Adrenal gland (tissue), 12 donors: ENCODE measurements around the gene SLC9A3. TPM values are rescaled to one million over a fixed set of nuclear protein-coding genes. Genes with fewer than 3 reads are reported as not detected.

Source experiments
- DNase-seq, 7 donors: peaks; one replicate each; pipeline ENCODE4 v3.0.0-alpha.2; 2019 to 2020
- H3K27ac ChIP-seq, 5 donors: fragments of 200-600 bp; sonication (generic) in 4 of 5; 1 replicate in 3 of 5; 2 replicates in 2 of 5; pipeline versions ENCODE4 v1.5.1 to v1.8.0; 2016 to 2020; ENCODE audit warnings: mild to moderate bottlenecking in 1 of 5
- H3K27me3 ChIP-seq: fragments of 200-600 bp; 2 replicates; pipeline ENCODE4 v1.8.0; 2021
- H3K36me3 ChIP-seq, 2 donors: fragments of 200-600 bp; replicated peaks in 1 of 2; 1 replicate in 1 of 2; 2 replicates in 1 of 2; pipeline versions ENCODE4 v1.5.1 to v1.8.0; 2018 to 2022
- H3K4me1 ChIP-seq, 2 donors: fragments of 200-600 bp; replicated peaks in 1 of 2; 1 replicate in 1 of 2; 2 replicates in 1 of 2; pipeline versions ENCODE4 v1.5.1 to v1.8.0; 2018 to 2021
- H3K4me3 ChIP-seq, 4 donors: fragments of 200-600 bp; sonication (generic) in 3 of 4; one replicate each; pipeline ENCODE4 v1.5.1; 2016 to 2018
- H3K9me3 ChIP-seq, 3 donors: fragments of 200-600 bp; sonication (generic) in 1 of 3; replicated peaks in 1 of 3; 1 replicate in 2 of 3; 2 replicates in 1 of 3; pipeline versions ENCODE4 v1.5.1 to v1.8.0; 2016 to 2021
- CTCF ChIP-seq, 6 experiments: fragments of 450-650 bp in 4 of 6; fragments of 200-600 bp in 2 of 6; sonication (generic) in 1 of 6; IDR thresholded peaks; 1 replicate in 5 of 6; 2 replicates in 1 of 6; pipeline versions ENCODE4 v1.5.1 to v1.8.0; 2016 to 2021; ENCODE audit warnings: antibody characterized with exemption in 6 of 6, mild to moderate bottlenecking in 2 of 6, moderate library complexity in 1 of 6
- POLR2A ChIP-seq, 2 donors: fragments of 450-650 bp; IDR thresholded peaks; one replicate each; pipeline ENCODE4 v1.6.1; 2017; ENCODE audit warnings: antibody characterized with exemption in 2 of 2, mild to moderate bottlenecking in 2 of 2, moderate library complexity in 1 of 2
- WGBS, 4 donors: extraction: QIAGEN DNeasy Blood & Tissue Kit in 2 of 4; methylation state at CpG; one replicate each; pipeline versions ENCODE4 v1.1.5 to v1.1.7; 2013 to 2017; 5-methylcytosine and 5-hydroxymethylcytosine counted together
- intact Hi-C, 2 donors: fragments of 100-400 bp; cut with DNase I; formaldehyde crosslinking; loops; one replicate each; pipeline versions ENCODE4 v1.14.1 to v1.15.0; 2022 to 2023
- polyA plus RNA-seq, 3 donors: library from polyadenylated mRNA; stranded (reverse); fragments of 200-250 nt in 2 of 3; fragments of 350-450 nt in 1 of 3; fragmentation: Illumina TruSeq in 1 of 3; extraction: RNeasy Lipid Tissue Mini Kit (QIAGEN cat#74804) in 1 of 3; gene quantifications; one replicate each; pipeline ENCODE4 v1.2.3, GENCODE V29; 2013 to 2014
- total RNA-seq, 9 donors: library from RNA; depleted of rRNA in 4 of 9; stranded (reverse); fragments of >200 nt in 4 of 9; fragments of 120-200 nt in 1 of 9; fragmentation: NEBNext Ultra II Directional in 1 of 9; extraction: Animal tissue kit (Norgen Biotek cat#: 25700) in 1 of 9; gene quantifications; one replicate each; pipeline versions ENCODE4 v1.1.0 to v1.2.4, GENCODE V29; 2013 to 2023
- donor health status: healthy with polysubstance abuse.
- donor health status: Bipolar disorder and iron deficiency.
- donor health status: DM: yes; HTN: yes; CAD: no.
- donor health status: DM: no; HTN: no; CAD: no.
- donor health status: DM: no; HTN: no; CAD: no.
- donor health status: DM: yes; HTN: yes; CAD: no.

Gene SLC9A3
- total and polyA plus RNA-seq, 12 donors: 0.83 to 5.5 (median 1.7) TPM

GRCh38 chr5:426392-426976, 97.8 kb downstream of the SLC9A3 start:
- no peak for DNase-seq
- Histone ChIP-seq H3K9me3 (no peaks in the 10 kb centered on the region), H3K4me1 (no peaks in the 10 kb centered on the region), H3K27ac (no peak overlapping the region), H3K36me3 (no peaks in the 10 kb centered on the region), H3K27me3 (no peaks in the 10 kb centered on the region), H3K4me3 (no peak overlapping the region)
- TF ChIP-seq CTCF (IDR thresholded peaks at IDR 0.05): no peak
- intact Hi-C loops: no loop called here
- 57 to 81% (median 74%) methylated on average over 3 of the region's 3 CpGs for WGBS, 4 donors

DNA sequence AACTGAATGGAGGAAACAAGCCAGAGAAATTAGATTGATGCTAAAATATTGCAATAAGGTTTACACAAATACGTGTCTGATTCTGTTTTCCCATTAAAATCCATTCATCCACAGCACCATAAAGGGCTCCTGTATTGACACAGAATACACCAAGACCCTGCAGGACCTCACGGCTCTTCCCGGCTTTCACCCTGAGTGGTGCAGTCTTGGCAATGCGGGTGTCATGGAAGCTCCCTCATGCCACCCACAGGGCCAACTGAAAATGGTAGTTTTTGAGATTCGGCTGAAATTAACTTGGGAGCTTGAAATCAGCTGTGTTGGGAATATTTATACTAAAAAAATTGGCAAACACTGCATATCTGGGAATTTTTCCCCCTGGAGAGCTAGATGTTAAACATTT, 98.5 kb downstream of the SLC9A3 start:
- intact Hi-C loops: no loop called here
- Histone ChIP-seq H3K27ac (no peak overlapping the region), H3K9me3 (no peaks in the 10 kb centered on the region), H3K27me3 (no peaks in the 10 kb centered on the region), H3K4me3 (no peak overlapping the region), H3K4me1 (no peaks in the 10 kb centered on the region), H3K36me3 (no peaks in the 10 kb centered on the region)
- WGBS, 4 donors: 48 to 66% (median 60%) methylated on average over 5 of the region's 5 CpGs
- no peak for TF ChIP-seq POLR2A (IDR thresholded peaks at IDR 0.05)
- TF ChIP-seq CTCF (IDR thresholded peaks at IDR 0.05): peak in 4 of 6 experiments; percentile 10 to 21 (median 16)
- peak in 3 of 7 donors; percentile 30 to 45 (median 40) for DNase-seq

DNA sequence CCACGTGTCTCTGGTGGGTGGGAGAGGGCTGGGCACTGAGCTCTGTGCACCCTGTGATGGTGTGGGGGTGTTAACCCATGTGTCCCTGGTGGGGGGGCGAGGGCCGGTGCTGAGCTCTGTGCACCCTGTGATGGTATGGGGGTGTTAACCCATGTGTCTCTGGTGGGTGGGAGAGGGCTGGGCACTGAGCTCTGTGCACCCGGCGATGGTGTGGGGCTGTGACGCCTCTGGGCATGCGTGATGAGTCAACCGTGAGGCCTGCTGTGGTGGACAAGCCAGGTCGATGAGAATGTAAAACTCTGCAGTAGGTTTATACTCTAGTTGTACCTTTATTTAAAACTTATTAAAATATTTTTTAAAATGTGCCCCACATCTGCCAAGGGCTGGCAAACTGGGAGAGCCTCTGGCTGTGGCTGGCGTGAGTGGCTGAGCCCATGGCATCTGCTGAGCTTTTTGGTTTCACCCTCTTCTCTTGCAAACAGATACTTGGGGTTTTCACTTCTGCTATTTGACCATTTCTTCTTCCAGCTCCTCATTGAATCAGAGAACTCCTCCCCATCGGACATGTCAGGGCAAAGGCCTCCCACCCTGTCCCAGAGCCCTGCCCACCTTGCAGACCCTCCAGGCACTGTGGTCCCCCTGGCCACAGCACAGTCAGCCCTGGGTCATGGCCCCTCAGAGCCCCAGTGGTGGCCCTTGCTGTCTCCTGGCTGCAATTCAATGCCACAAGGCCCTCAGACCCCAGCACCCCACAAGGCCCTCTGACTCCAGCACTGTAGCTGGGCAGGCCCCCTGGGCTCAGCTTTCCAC, 99.7 kb downstream of the SLC9A3 start:
- no peaks in the 10 kb centered on the region for H3K9me3 ChIP-seq
- no peak overlapping the region for H3K27ac ChIP-seq
- H3K27me3 ChIP-seq: no peaks in the 10 kb centered on the region
- WGBS, 4 donors: 51 to 79% (median 73%) methylated on average over 10 to 11 of the region's 11 CpGs
- peak in 2 of 7 donors; percentile 10 to 18 for DNase-seq
- H3K36me3 ChIP-seq: no peaks in the 10 kb centered on the region
- TF ChIP-seq POLR2A (IDR thresholded peaks at IDR 0.05): no peak
- no peak for TF ChIP-seq CTCF (IDR thresholded peaks at IDR 0.05)
- intact Hi-C loops: no loop called here
- H3K4me3 ChIP-seq: no peak overlapping the region
- H3K4me1 ChIP-seq: no peaks in the 10 kb centered on the region

- intact Hi-C loops: no loop called here
- H3K9me3 ChIP-seq: no peaks in the 10 kb centered on the region
- H3K4me3 ChIP-seq: no peak overlapping the region
- no peak overlapping the region for H3K27ac ChIP-seq
- TF ChIP-seq CTCF (IDR thresholded peaks at IDR 0.05): no peak
- no peak for TF ChIP-seq POLR2A (IDR thresholded peaks at IDR 0.05)
- 81 to 87% (median 82%) methylated on average over 11 to 24 of the region's 24 CpGs for WGBS, 4 donors
- no peaks in the 10 kb centered on the region for H3K36me3 ChIP-seq
- no peaks in the 10 kb centered on the region for H3K4me1 ChIP-seq
- H3K27me3 ChIP-seq: no peaks in the 10 kb centered on the region
- peak in 1 of 7 donors; percentile 12 for DNase-seq
Measured at GRCh38 chr5:423626-424261, 100.5 kb downstream of the SLC9A3 start.
